Measurements from ENCODE around the gene EDA.

DNA sequence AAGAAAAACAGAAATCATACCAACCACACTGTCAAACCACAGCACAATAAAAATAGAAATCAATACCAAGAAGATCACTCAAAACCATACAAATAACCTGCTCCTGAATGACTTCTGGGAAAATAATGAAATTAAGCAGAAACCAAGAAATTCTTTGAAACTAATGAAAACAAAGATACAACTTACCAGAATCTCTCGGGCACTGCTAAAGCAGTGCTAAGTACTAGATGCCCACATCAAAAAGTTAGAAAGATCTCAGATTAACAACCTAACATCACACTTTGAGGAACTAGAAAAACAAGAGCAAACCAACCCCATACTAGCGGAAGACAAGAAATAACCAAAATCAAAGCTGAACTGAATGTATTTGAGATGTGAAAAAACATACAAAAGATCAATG lies 400.6 kb downstream of the EDA start:
- TF ChIP-seq, protein P1, sequence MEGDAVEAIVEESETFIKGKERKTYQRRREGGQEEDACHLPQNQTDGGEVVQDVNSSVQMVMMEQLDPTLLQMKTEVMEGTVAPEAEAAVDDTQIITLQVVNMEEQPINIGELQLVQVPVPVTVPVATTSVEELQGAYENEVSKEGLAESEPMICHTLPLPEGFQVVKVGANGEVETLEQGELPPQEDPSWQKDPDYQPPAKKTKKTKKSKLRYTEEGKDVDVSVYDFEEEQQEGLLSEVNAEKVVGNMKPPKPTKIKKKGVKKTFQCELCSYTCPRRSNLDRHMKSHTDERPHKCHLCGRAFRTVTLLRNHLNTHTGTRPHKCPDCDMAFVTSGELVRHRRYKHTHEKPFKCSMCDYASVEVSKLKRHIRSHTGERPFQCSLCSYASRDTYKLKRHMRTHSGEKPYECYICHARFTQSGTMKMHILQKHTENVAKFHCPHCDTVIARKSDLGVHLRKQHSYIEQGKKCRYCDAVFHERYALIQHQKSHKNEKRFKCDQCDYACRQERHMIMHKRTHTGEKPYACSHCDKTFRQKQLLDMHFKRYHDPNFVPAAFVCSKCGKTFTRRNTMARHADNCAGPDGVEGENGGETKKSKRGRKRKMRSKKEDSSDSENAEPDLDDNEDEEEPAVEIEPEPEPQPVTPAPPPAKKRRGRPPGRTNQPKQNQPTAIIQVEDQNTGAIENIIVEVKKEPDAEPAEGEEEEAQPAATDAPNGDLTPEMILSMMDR (conservative IDR thresholded peaks at IDR 0.05; ENCODE audit: low read depth, low read length), result no peak
- TF ChIP-seq EZH2 (IDR thresholded peaks at IDR 0.05; ENCODE audit: low read length, unreplicated experiment) (no peak), EZH2phosphoT487 (IDR thresholded peaks at IDR 0.05; ENCODE audit: borderline replicate concordance, low read length) (no peak)

All from PC-3 (cell line).